ENCODE data around the gene IPO11.

The IPO11 gene

DNA sequence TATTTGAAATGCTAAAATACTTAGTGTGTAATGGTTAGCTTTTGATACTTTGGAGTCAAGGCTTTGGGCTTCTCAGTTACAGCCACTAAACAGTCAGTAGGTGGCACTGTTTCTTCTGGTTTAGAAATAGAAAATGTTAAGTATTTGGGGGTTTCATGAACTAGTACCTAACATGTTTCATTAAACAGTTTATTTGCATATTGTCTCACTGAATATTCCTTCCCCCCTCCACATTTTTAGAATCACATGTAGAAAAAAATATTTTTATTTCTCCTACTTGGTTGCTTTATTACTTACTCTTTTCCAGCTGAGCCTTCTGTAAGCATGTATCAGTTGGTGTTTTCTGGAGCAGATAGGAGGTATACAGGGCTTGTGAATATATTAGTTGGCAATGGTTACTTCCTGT lies 48.0 kb downstream of the IPO11 start:
- no peak overlapping the region for H3K27ac ChIP-seq (ENCODE audit: low read depth, low read length)
- no peak overlapping the region for H2AFZ ChIP-seq (ENCODE audit: low read depth, low read length, severe bottlenecking)
- H4K20me1 ChIP-seq (ENCODE audit: low read depth, low read length), result no peaks in the 10 kb centered on the region
- H3K27me3 ChIP-seq (ENCODE audit: low read length), result no peaks in the 10 kb centered on the region
- no peaks in the 10 kb centered on the region for H3K36me3 ChIP-seq (ENCODE audit: low read length)
- no peaks in the 10 kb centered on the region for H3K9me2 ChIP-seq (replicated peaks; ENCODE audit: insufficient read depth, low read length)
- H3K4me3 ChIP-seq (ENCODE audit: insufficient read depth, low read length, poor library complexity, severe bottlenecking), result no peak overlapping the region
- no peak for TF ChIP-seq EZH2phosphoT487 (conservative IDR thresholded peaks at IDR 0.05; ENCODE audit: low read length)
- TF ChIP-seq, protein P1, sequence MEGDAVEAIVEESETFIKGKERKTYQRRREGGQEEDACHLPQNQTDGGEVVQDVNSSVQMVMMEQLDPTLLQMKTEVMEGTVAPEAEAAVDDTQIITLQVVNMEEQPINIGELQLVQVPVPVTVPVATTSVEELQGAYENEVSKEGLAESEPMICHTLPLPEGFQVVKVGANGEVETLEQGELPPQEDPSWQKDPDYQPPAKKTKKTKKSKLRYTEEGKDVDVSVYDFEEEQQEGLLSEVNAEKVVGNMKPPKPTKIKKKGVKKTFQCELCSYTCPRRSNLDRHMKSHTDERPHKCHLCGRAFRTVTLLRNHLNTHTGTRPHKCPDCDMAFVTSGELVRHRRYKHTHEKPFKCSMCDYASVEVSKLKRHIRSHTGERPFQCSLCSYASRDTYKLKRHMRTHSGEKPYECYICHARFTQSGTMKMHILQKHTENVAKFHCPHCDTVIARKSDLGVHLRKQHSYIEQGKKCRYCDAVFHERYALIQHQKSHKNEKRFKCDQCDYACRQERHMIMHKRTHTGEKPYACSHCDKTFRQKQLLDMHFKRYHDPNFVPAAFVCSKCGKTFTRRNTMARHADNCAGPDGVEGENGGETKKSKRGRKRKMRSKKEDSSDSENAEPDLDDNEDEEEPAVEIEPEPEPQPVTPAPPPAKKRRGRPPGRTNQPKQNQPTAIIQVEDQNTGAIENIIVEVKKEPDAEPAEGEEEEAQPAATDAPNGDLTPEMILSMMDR (IDR thresholded peaks at IDR 0.05; ENCODE audit: insufficient read depth, low read length, poor library complexity, severe bottlenecking), result peak; percentile 75
- H3K79me2 ChIP-seq (ENCODE audit: insufficient read depth, low read length), result peaks cover 8% of the 10 kb centered on the region
- H3K9ac ChIP-seq (ENCODE audit: low read length), result no peak overlapping the region
- H3F3A ChIP-seq (ENCODE audit: insufficient read depth), result peaks cover 11% of the 10 kb centered on the region; the same call in 1 of the 2 replicates
- H3K4me2 ChIP-seq (ENCODE audit: low read depth, low read length, poor library complexity, severe bottlenecking), result no peak overlapping the region
- no peaks in the 10 kb centered on the region for H3K9me3 ChIP-seq (ENCODE audit: insufficient read depth, low read length)

DNA sequence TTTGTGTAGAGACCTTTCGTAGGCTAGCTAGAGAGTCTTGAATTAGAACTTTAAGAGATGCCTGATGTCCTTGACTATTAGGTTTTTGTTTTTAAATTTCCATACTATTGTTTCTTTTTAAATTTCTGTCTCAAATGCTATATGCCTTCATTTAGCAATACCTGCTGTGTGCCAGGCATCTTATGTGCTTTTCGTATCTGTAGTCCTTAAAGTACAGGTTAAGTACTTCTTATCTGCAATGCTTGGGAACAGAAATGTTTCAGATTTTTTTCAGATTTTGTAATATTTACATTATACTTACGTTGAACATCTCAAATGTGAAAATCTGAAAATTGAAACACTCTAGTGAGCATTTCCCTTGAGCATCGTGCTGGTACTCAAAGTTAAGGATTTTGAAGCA lies 49.0 kb downstream of the IPO11 start:
- no peaks in the 10 kb centered on the region for H3K36me3 ChIP-seq (ENCODE audit: low read length)
- no peak overlapping the region for H3K9ac ChIP-seq (ENCODE audit: low read length)
- no peaks in the 10 kb centered on the region for H3K9me3 ChIP-seq (ENCODE audit: insufficient read depth, low read length)
- no peaks in the 10 kb centered on the region for H3K9me2 ChIP-seq (replicated peaks; ENCODE audit: insufficient read depth, low read length)
- H3K79me2 ChIP-seq (ENCODE audit: insufficient read depth, low read length), result peaks cover 8% of the 10 kb centered on the region
- TF ChIP-seq, protein P1 (IDR thresholded peaks at IDR 0.05; ENCODE audit: insufficient read depth, low read length, poor library complexity, severe bottlenecking), result no peak
- no peak for TF ChIP-seq EZH2phosphoT487 (conservative IDR thresholded peaks at IDR 0.05; ENCODE audit: low read length)
- no peak overlapping the region for H2AFZ ChIP-seq (ENCODE audit: low read depth, low read length, severe bottlenecking)
- H3K4me3 ChIP-seq (ENCODE audit: insufficient read depth, low read length, poor library complexity, severe bottlenecking), result no peak overlapping the region
- H3F3A ChIP-seq (ENCODE audit: insufficient read depth), result peaks cover 11% of the 10 kb centered on the region; the same call in 1 of the 2 replicates
- no peak overlapping the region for H3K4me2 ChIP-seq (ENCODE audit: low read depth, low read length, poor library complexity, severe bottlenecking)
- H3K27me3 ChIP-seq (ENCODE audit: low read length), result no peaks in the 10 kb centered on the region
- no peaks in the 10 kb centered on the region for H4K20me1 ChIP-seq (ENCODE audit: low read depth, low read length)
- H3K27ac ChIP-seq (ENCODE audit: low read depth, low read length), result no peak overlapping the region

DNA sequence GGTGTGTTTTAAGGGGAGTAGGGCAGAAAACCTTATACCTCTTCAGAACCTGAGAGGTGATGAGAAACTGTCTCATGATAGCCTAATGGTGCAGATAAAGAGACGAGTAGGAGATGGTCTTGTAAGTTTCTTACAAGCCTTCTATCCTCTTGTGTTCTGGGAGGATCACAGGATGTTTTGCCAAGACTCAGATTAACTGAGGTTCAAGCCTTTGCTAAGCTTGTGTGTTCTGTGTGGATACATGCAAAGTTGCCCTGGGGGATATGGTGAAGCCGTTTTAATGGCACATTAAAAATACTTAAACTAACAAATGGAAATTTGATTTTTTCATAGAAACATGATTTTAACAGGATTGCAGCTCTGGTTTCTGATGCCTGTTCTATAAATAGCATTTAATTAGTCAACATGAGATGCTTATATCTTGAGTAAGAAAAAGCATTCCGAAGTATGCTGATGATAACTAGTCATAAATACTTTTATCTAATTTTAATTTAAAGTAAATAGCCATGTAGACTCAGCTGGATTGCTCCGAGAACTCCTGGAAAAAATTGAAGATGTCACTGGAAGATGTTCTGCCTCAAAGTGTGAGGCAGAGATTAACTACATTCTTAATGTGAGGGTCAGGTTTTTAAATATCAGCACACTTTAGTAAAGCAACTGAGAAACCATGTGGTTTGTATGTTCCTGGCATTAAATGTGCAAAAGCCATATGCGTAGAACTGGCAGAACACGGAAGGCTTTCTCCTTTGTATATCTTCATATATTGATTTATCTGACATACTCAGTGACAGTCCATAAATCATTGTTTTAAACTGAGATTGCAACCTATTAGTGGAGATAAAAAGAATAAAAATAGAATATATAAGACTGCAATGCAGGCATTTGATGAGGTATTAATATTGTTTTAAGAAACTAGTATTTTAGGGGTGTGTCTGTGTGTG lies 53.7 kb downstream of the IPO11 start:
- Histone ChIP-seq H4K20me1 (ENCODE audit: low read depth, low read length) (no peaks in the 10 kb centered on the region), H3K4me3 (ENCODE audit: insufficient read depth, low read length, poor library complexity, severe bottlenecking) (no peak overlapping the region), H3K27ac (ENCODE audit: low read depth, low read length) (no peak overlapping the region), H3F3A (ENCODE audit: insufficient read depth) (0 out of 2 replicates have a peak, but pooled peaks cover 2% of the 10 kb centered on the region), H3K27me3 (ENCODE audit: low read length) (no peaks in the 10 kb centered on the region), H3K36me3 (ENCODE audit: low read length) (no peaks in the 10 kb centered on the region), H3K4me2 (ENCODE audit: low read depth, low read length, poor library complexity, severe bottlenecking) (no peak overlapping the region), H2AFZ (ENCODE audit: low read depth, low read length, severe bottlenecking) (no peak overlapping the region), H3K9ac (ENCODE audit: low read length) (no peak overlapping the region), H3K9me2 (replicated peaks; ENCODE audit: insufficient read depth, low read length) (no peaks in the 10 kb centered on the region), H3K79me2 (ENCODE audit: insufficient read depth, low read length) (peaks cover under 1% of the 10 kb centered on the region; the same call in 1 of the 2 replicates), H3K9me3 (ENCODE audit: insufficient read depth, low read length) (no peaks in the 10 kb centered on the region)
- TF ChIP-seq EZH2phosphoT487 (conservative IDR thresholded peaks at IDR 0.05; ENCODE audit: low read length), result no peak
- TF ChIP-seq, protein P1 (IDR thresholded peaks at IDR 0.05; ENCODE audit: insufficient read depth, low read length, poor library complexity, severe bottlenecking), result no peak
